Measurements from ENCODE around the gene SPPL2C.

GRCh38 chr17:45800816-45801215, 43.9 kb upstream of the SPPL2C start:
- TF ChIP-seq CTCF (conservative IDR thresholded peaks at IDR 0.05; ENCODE audit: low read depth, low read length) (no peak), EZH2 (IDR thresholded peaks at IDR 0.05; ENCODE audit: borderline replicate concordance, low read depth, low read length, poor library complexity, severe bottlenecking) (no peak)
